GM18519 (cell line): ENCODE measurements around the gene TP53TG3.
"Not testable (repeated sequence)": the region's sequence is repeated elsewhere in the genome, so short reads cannot be mapped to it uniquely, and the experiment has no call there.

ENCODE experiments used
- ATAC-seq: cut with Tn5 transposase; IDR thresholded peaks from one replicate; pipeline ENCODE4 v1.9.1; 2021; ENCODE audit warnings: mild to moderate bottlenecking, moderate library complexity; ENCODE audit not compliant: unreplicated experiment, low FRiP score

Gene TP53TG3

DNA sequence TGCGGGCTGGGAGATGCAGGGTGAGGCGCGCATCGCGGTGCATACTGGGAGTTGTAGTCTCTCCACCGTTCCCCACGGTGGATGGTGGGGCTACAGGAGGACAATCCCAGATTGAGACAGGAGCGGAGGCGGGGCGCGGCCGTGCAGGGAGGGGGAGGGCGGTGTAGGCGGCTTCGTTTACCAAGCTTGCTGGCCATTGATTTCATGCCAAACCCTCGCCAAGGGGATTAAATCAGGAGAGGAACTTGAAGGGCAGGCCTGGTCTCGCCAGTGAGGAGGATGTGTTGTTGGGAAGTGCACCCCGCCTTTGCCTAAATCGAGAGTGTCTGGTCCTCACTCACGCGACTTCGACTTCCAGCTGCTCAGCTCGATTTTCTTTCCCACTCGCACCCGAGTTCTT, at the start of gene TP53TG3:
Gene TP53TG3, minus strand, starts transcription at position 101 of the 400 bp plus-strand sequence. Its CDS starts 68 bp downstream, at position 33.
- not testable (repeated sequence) for ATAC-seq

DNA sequence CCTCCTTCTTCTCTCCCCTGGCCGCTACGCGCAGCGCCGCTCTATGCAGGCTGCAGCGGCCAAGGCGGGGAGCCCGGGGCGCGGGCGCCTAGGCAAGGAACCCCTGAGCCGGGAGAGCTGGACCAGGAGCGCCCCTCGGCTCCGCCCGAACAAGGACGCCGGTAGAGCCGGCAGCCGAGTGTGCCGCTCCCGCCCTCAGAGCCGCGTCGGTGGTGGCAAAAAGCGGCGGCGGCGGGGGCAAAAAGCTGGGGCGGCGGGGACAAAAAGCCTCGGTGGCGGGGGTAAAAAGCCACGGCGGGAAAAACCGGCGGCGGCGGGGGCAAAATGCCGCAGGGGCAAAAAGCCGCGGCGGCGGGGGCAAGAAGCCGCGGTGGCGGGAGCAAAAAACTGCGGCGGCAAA, 25.1 kb downstream of the TP53TG3 start:
- not testable (repeated sequence) for ATAC-seq

GRCh38 chr16:32647562-32647961, 28.4 kb downstream of the TP53TG3 start:
- not testable (repeated sequence) for ATAC-seq

DNA sequence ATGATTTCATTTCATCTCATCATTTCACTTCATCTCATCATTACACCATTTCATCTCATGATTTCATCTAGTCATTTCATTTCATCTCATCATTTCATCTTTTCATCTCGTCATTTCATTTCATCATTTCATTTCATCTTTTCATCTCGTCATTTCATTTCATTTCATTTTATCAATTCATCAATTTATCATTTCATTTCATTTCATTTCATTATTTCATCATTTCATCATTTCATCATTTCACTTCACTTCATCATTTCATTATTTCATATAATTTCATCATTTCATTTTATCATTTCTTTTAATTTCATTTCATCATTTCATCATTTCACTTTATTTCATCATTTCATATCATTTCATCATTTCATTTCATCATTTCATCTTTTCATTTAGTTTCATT, 29.2 kb downstream of the TP53TG3 start:
- ATAC-seq = not testable (repeated sequence)

DNA sequence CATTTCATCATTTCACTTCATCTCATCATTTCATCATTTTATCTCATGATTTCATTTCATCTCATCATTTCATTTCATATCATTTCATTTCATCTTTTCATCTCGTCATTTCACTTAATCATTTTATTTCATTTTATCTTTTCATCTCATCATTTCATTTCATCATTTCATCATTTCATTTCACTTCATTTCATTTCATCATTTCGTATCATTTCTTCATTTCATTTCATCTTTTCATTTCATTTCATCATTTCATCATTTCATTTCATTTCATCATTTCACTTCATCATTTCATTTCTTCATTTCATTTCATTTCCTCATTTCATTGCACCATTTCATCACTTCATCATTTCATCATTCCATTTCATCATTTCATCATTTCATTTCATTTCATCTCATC, 29.8 kb downstream of the TP53TG3 start:
- ATAC-seq = not testable (repeated sequence)

DNA sequence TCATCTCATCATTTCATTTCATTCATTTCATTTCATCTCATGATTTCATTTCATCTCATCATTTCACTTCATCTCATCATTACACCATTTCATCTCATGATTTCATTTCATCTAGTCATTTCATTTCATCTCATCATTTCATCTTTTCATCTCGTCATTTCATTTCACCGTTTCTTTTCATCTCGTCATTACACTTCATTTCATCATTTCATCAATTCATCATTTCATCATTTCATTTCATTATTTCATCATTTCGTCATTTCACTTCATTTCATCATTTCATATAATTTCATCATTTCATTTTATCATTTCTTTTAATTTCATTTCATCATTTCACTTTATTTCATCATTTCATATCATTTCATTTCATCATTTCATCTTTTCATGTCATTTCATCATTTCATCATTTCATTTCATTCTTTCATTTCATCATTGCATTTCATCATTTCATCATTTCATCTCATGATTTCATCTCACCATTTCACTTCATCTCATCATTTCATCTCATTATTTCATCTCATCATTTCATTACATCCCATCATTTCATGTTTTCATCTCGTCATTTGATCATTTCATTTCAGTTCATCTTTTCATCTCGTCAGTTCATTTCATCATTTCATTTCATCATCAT, 30.6 kb downstream of the TP53TG3 start:
- not testable (repeated sequence) for ATAC-seq

- not testable (repeated sequence) for ATAC-seq
These were observed 31.2 kb downstream of the TP53TG3 start for GRCh38 chr16:32644715-32645114.

DNA sequence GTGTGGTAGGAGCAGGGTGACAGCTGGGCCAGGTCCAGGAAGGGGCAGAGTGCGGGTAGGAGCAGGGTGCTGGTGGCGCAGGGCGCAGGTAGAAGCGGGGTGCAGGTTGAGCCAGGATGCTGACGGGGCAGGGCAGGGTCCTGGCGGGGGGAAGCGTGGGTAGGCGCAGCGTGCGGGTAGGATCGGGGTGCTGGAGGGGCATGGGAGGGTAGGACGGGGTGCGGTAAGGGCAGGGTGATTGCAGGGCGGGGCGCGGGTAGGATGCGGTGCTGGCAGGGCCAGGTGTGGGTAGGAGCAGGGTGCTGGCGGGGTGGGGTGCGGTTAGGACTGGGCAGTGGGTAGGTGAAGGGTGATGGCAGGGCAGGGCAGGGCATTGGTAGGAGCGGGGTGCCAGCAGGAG, 38.4 kb downstream of the TP53TG3 start:
- ATAC-seq = not testable (repeated sequence)

DNA sequence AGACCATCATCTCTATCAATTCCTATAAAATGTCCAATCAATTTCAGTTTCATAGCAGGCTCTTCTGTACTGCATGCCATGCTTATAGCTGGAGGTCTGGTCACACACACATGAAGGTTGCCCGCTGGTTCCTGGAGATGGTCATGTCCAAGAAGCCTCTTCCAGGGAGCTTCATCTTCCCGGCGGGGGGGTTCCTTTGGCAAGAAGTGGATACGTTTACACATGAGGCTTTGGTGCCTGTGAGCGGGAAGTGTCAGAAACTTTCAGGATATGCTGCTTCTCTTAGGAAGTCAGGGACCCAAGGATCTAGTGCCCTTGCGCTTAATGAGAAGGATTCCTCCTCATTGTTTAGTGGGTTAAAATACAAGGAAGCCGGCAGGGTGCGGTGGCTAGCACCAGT, 43.9 kb downstream of the TP53TG3 start:
- ATAC-seq = not testable (repeated sequence)
